HL-60/S4 (cell line): ENCODE measurements around the gene VMO1.

Source experiments
- in situ Hi-C: fragments of 300-500 bp; cut with MboI; formaldehyde crosslinking; loops from 2 replicates; pipeline ENCODE4 v1.14.3; 2022; ENCODE audit warnings: low sequenced_read_pairs

Gene VMO1

GRCh38 chr17:4766201-4766600, 20.0 kb downstream of the VMO1 start:
- in situ Hi-C loops, result no loop called here

- in situ Hi-C loops, result no loop called here
These were observed 21.6 kb downstream of the VMO1 start for GRCh38 chr17:4764595-4764994.

GRCh38 chr17:4759776-4760236, 26.4 kb downstream of the VMO1 start:
- in situ Hi-C loops, result no loop called here

GRCh38 chr17:4753392-4753791, 32.8 kb downstream of the VMO1 start:
- in situ Hi-C loops, result no loop called here

DNA sequence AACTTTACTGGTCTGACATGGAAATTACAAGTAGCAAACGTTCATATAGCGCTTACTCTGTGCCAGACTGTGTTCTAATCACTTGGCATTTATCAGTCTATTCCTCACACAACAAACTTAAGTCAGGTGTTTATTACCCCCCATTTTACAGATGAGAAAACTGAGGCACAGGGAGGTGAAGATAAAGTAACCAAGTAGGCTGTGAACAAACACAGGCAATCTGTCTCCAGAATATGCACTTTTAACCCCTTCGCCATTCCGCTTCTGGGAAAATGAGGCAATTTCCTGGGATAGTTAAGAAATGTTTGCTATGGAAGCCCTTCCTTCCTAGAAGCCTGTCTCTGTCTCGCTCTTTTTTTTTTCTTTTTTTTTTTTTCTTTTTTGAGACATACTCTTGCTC, 34.2 kb downstream of the VMO1 start:
- in situ Hi-C loops, result no loop called here

DNA sequence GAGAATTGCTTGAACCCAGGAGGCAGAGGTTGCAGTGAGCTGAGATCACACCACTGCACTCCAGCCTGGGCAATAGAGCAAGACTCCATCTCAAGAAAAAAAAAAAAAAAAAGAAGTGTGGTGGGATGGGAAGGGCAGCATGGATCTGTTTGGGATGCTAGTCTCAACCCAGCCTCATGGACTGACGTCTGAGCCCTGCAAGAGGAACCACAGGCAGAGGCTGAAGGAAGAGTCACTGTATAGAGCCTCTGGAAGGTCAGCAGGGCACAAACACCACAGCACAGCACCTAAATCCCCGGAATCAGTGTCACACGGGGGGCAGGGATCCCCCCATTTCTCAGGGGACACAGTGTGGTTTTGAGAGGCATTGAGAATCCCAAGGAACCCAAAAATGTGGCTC, 35.6 kb downstream of the VMO1 start:
- in situ Hi-C loops, result no loop called here

DNA sequence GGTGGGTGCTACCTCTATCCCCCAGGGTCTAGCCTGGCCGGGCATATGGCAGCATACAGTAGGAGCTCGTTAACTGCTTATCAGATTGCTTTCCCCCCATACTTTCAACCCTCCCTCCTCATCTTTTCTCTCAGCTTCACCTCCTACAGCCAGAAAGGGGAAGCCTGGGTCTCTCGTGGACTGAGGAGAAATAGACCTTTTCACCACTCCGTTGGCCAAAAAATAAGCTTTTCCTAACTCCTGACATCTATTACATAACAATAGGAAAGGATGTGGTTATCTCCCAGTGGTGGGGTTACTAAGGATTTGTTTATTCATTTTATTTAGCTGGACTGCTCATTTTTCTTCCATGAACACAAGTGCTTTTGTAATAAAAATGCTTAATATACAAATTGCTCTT, 37.5 kb downstream of the VMO1 start:
- in situ Hi-C loops, result no loop called here

- in situ Hi-C loops, result no loop called here
These were observed 38.3 kb downstream of the VMO1 start for GRCh38 chr17:4747847-4748246.

- in situ Hi-C loops, result no loop called here
These were observed 40.9 kb downstream of the VMO1 start for GRCh38 chr17:4744999-4745969.

- in situ Hi-C loops, result no loop called here
These were observed 42.3 kb downstream of the VMO1 start for GRCh38 chr17:4743898-4744297.

- in situ Hi-C loops, result no loop called here
These were observed 42.9 kb downstream of the VMO1 start for GRCh38 chr17:4743216-4743615.

- in situ Hi-C loops, result no loop called here
These were observed 43.5 kb downstream of the VMO1 start for GRCh38 chr17:4742629-4743028.

- in situ Hi-C loops, result no loop called here
These were observed 44.0 kb downstream of the VMO1 start for GRCh38 chr17:4742133-4742532.

- in situ Hi-C loops, result no loop called here
These were observed 44.6 kb downstream of the VMO1 start for GRCh38 chr17:4741544-4741943.

- in situ Hi-C loops, result no loop called here
These were observed 45.6 kb downstream of the VMO1 start for GRCh38 chr17:4740584-4740983.

- in situ Hi-C loops, result no loop called here
These were observed 46.2 kb downstream of the VMO1 start for GRCh38 chr17:4740025-4740351.

DNA sequence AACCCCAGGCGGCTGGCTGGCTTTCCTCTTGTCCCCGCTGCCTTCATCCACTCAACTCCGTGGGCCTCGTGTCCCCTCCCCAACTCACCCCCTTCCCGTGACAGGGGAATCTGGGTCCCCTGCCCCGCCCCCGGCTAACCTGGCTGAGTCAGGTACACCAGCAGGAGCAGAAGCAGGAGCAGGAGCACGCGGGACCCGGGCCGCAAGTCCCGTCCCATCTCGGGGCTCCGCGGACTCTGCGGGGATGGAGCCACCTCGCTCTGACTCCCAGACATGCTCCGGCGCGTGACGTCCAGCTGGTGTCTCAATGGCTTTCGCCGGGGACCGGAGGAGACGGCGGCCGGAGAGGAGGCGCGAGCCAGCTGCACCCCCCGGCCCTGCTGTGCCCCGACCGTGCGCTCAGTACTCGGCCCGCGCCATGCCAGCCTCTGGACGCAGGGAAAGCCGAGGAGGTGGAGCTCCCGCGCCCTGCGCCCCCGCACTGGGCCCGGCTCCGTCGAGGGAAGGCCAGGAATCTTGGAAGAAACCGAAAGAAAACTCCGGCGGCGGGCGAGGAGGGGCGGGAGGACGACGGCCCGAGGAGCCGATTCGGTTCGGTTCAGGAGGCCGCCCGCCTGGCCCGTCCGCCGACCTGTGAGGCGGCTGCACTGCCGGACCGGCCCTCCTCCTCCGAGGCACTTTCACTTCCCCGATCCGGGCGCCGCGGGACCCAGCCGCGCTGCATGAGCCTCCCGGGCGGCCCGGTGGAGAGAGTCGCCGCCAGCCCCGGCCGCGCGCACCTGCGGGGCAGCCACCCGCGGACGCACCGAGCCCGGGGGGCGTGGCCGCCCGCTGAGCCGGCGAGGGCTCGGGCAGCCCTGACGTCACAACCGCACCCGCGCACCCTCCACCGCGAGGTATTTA, 46.8 kb downstream of the VMO1 start, which contains the start of the genes CXCL16 and ZMYND15:
Gene CXCL16 (minus strand): TSS at position 807 of the 903 bp plus-strand sequence. CDS start 589 bp downstream, at position 218.
Gene ZMYND15 (plus strand): TSS at position 712 of the 903 bp plus-strand sequence. CDS start 716 bp downstream, outside the sequence.
- in situ Hi-C loops, result no loop called here

GRCh38 chr17:4738136-4739121, 47.7 kb downstream of the VMO1 start:
- in situ Hi-C loops, result no loop called here

- in situ Hi-C loops, result no loop called here
These were observed 50.1 kb downstream of the VMO1 start for GRCh38 chr17:4735876-4736651.
